22Rv1 (cell line): ENCODE data around the gene TULP3.
A peak's percentile ranks its signal among the peaks of the same experiment; 100 is the strongest.

Experiments
- H3K27ac ChIP-seq: fragments of 450-650 bp; 2 replicates; pipeline ENCODE4 v1.5.1; 2017
- CTCF ChIP-seq: fragments of 450-650 bp; IDR thresholded peaks from 2 replicates; pipeline ENCODE4 v1.5.1; 2017; ENCODE audit warnings: mild to moderate bottlenecking
- ZFX ChIP-seq: fragments of 450-650 bp; IDR thresholded peaks from 2 replicates; pipeline ENCODE4 v1.6.1; 2017; ENCODE audit warnings: antibody characterized with exemption, borderline replicate concordance

TULP3 gene

GRCh38 chr12:2877953-2878732 is 12.5 kb upstream of the TULP3 start:
- H3K27ac ChIP-seq: peak overlapping the region; percentile 90
- TF ChIP-seq CTCF (no peak; the same call in 1 of the 2 replicates), ZFX (no peak)

- no peak overlapping the region for H3K27ac ChIP-seq
- no peak for TF ChIP-seq CTCF
- TF ChIP-seq ZFX: no peak
These were observed 10.8 kb upstream of the TULP3 start for GRCh38 chr12:2879853-2880252.

GRCh38 chr12:2884810-2885209 is 5.9 kb upstream of the TULP3 start:
- TF ChIP-seq ZFX: no peak
- TF ChIP-seq CTCF: no peak
- peak overlapping the region; percentile 22; the same call in 1 of the 2 replicates for H3K27ac ChIP-seq

GRCh38 chr12:2886768-2887450 is 3.8 kb upstream of the TULP3 start:
- peak overlapping the region; percentile 15; the same call in 1 of the 2 replicates for H3K27ac ChIP-seq
- TF ChIP-seq CTCF (no peak), ZFX (no peak)

- TF ChIP-seq ZFX (no peak), CTCF (no peak)
- H3K27ac ChIP-seq: peak overlapping the region; percentile 82
These were observed 697 bp upstream of the TULP3 start for GRCh38 chr12:2890001-2890387.

GRCh38 chr12:2891240-2892053 is 756 bp downstream of the TULP3 start:
- peak overlapping the region; percentile 82 for H3K27ac ChIP-seq

More at GRCh38 chr12:2891240-2892053, 756 bp downstream of the TULP3 start:
- no peak for TF ChIP-seq ZFX
- no peak for TF ChIP-seq CTCF
